Esophagus squamous epithelium (tissue), 5 donors: ENCODE measurements around the gene CACNB4. TPM values are rescaled to one million over a fixed set of nuclear protein-coding genes. Genes with fewer than 3 reads are reported as not detected.

Source experiments
- DNase-seq: peaks from one replicate; lab custom pipeline; 2025; lab: John Stamatoyannopoulos, UW
- H3K27ac ChIP-seq, 4 donors: fragments of 200-600 bp; sonication (generic); one replicate each; pipeline ENCODE4 v1.5.1; 2016 to 2019; ENCODE audit warnings: mild to moderate bottlenecking in 1 of 4
- H3K27me3 ChIP-seq, 4 donors: fragments of 200-600 bp; sonication (generic); 1 replicate in 3 of 4; 2 replicates in 1 of 4; pipeline versions ENCODE4 v1.5.1 to v1.6.0; 2017 to 2021; ENCODE audit warnings: antibody characterized with exemption in 1 of 4
- H3K36me3 ChIP-seq, 3 donors: fragments of 200-600 bp; sonication (generic); one replicate each; pipeline ENCODE4 v1.5.1; 2016 to 2019
- H3K4me1 ChIP-seq, 3 donors: fragments of 200-600 bp; sonication (generic); one replicate each; pipeline ENCODE4 v1.5.1; 2017 to 2019
- H3K4me3 ChIP-seq, 4 donors: fragments of 200-600 bp; sonication (generic); 1 replicate in 3 of 4; 2 replicates in 1 of 4; pipeline ENCODE4 v1.5.1; 2016 to 2019; ENCODE audit warnings: mild to moderate bottlenecking in 2 of 4, moderate library complexity in 1 of 4
- H3K9me3 ChIP-seq, 3 donors: fragments of 200-600 bp; sonication (generic); one replicate each; pipeline ENCODE4 v1.5.1; 2016 to 2019
- POLR2A ChIP-seq, 4 donors: fragments of 450-650 bp; IDR thresholded peaks; one replicate each; pipeline ENCODE4 v1.6.1; 2017; ENCODE audit warnings: antibody characterized with exemption in 4 of 4, mild to moderate bottlenecking in 4 of 4, moderate library complexity in 3 of 4
- WGBS, 2 donors: methylation state at CpG; one replicate each; pipeline ENCODE4 v1.1.5; 2018; 5-methylcytosine and 5-hydroxymethylcytosine counted together
- intact Hi-C: fragments of 100-400 bp; cut with DNase I; formaldehyde crosslinking; loops from one replicate; pipeline ENCODE4 v1.15.0; 2022
- total RNA-seq, 4 donors: library from RNA; depleted of rRNA; stranded (reverse); fragments of >200 nt; gene quantifications; one replicate each; pipeline ENCODE4 v1.1.0, GENCODE V29; 2016
- TF ChIP-seq, protein P1 (sequence below), 6 experiments: fragments of 450-650 bp in 4 of 6; fragments of 200-600 bp in 2 of 6; sonication (generic) in 2 of 6; IDR thresholded peaks; one replicate each; pipeline ENCODE4 v1.5.1; 2016 to 2019; ENCODE audit warnings: antibody characterized with exemption in 6 of 6, mild to moderate bottlenecking in 4 of 6, moderate library complexity in 4 of 6
- donor health status: DM: yes; HTN: yes; CAD: no.

Gene CACNB4
- total RNA-seq, 4 donors from 2014 or later, result 6.1 to 11.1 (median 7.2) TPM

DNA sequence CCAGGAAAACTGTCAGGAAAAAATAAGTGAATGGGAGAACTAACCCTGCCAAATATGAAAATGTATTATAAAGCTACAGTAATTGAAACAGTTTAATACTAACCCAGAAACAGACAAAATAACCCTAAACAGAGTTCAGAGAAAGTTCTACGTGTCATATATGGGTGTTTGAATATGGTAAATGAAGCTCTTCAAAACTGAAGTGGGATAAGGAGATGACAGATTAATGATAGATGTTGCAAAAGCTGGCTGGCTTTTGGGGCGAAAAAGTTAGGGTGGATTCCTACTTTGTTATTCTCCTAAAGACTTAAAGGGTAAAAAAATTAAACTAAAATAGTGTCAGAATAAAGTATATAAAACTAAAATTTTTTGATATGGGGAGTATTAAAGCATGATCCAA lies 168.8 kb downstream of the CACNB4 start:
- 67 to 76% methylated on average over 2 of the region's 2 CpGs for WGBS, 2 donors
- DNase-seq, result no peak
- Histone ChIP-seq H3K36me3 (no peaks in the 10 kb centered on the region), H3K27me3 (no peaks in the 10 kb centered on the region), H3K9me3 (no peaks in the 10 kb centered on the region), H3K4me1 (peaks cover 0 to 44% (median 7%) of the 10 kb centered on the region in 3 donors), H3K4me3 (no peak overlapping the region), H3K27ac (no peak overlapping the region)
- no peak for TF ChIP-seq POLR2A (IDR thresholded peaks at IDR 0.05)
- intact Hi-C loops, result no loop called here

DNA sequence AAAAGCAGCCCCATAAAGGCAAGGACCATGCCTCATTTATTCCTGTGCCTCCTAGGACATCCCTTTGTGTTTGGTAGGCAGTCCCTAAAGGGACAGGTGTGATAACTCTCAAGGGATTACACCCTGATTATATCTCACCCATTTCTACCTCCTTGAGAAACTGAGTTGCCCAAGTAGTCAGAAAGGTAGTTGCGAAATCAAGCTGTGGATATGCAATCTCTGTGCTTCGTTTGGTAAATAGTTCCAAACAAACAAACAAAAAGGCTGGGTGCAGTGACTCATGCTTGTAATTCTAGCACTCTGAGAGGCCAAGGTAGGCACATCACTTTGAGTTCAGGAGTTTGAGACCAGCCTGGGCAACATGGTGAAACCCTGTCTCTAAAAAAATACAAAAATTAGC lies 170.5 kb downstream of the CACNB4 start:
- H3K4me1 ChIP-seq, result peaks cover 0 to 49% (median 10%) of the 10 kb centered on the region in 3 donors
- H3K9me3 ChIP-seq, result no peaks in the 10 kb centered on the region
- H3K27me3 ChIP-seq, result no peaks in the 10 kb centered on the region
- no peak overlapping the region for H3K4me3 ChIP-seq
- WGBS, 2 donors, result 30 to 52% methylated on average over 2 of the region's 2 CpGs
- peak overlapping the region; percentile 18 to 75 (median 62) for H3K27ac ChIP-seq
- no peak for TF ChIP-seq POLR2A (IDR thresholded peaks at IDR 0.05)
- TF ChIP-seq, protein P1, sequence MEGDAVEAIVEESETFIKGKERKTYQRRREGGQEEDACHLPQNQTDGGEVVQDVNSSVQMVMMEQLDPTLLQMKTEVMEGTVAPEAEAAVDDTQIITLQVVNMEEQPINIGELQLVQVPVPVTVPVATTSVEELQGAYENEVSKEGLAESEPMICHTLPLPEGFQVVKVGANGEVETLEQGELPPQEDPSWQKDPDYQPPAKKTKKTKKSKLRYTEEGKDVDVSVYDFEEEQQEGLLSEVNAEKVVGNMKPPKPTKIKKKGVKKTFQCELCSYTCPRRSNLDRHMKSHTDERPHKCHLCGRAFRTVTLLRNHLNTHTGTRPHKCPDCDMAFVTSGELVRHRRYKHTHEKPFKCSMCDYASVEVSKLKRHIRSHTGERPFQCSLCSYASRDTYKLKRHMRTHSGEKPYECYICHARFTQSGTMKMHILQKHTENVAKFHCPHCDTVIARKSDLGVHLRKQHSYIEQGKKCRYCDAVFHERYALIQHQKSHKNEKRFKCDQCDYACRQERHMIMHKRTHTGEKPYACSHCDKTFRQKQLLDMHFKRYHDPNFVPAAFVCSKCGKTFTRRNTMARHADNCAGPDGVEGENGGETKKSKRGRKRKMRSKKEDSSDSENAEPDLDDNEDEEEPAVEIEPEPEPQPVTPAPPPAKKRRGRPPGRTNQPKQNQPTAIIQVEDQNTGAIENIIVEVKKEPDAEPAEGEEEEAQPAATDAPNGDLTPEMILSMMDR (IDR thresholded peaks at IDR 0.05), result no peak
- no peaks in the 10 kb centered on the region for H3K36me3 ChIP-seq
- intact Hi-C loops, result no loop called here
- no peak for DNase-seq

- no peaks in the 10 kb centered on the region for H3K9me3 ChIP-seq
- TF ChIP-seq, protein P1 (IDR thresholded peaks at IDR 0.05), result no peak
- TF ChIP-seq POLR2A (IDR thresholded peaks at IDR 0.05), result no peak
- no peak overlapping the region for H3K4me3 ChIP-seq
- no peaks in the 10 kb centered on the region for H3K27me3 ChIP-seq
- WGBS, 2 donors, result 45 to 55% methylated on average over 7 of the region's 7 CpGs
- intact Hi-C loops, result no loop called here
- H3K27ac ChIP-seq, result peak overlapping the region; percentile 18 to 75 (median 62)
- no peaks in the 10 kb centered on the region for H3K36me3 ChIP-seq
- no peak for DNase-seq
- H3K4me1 ChIP-seq, result peaks cover 0 to 56% (median 17%) of the 10 kb centered on the region in 3 donors
Measured at GRCh38 chr2:151927501-151928221, 171.2 kb downstream of the CACNB4 start.

DNA sequence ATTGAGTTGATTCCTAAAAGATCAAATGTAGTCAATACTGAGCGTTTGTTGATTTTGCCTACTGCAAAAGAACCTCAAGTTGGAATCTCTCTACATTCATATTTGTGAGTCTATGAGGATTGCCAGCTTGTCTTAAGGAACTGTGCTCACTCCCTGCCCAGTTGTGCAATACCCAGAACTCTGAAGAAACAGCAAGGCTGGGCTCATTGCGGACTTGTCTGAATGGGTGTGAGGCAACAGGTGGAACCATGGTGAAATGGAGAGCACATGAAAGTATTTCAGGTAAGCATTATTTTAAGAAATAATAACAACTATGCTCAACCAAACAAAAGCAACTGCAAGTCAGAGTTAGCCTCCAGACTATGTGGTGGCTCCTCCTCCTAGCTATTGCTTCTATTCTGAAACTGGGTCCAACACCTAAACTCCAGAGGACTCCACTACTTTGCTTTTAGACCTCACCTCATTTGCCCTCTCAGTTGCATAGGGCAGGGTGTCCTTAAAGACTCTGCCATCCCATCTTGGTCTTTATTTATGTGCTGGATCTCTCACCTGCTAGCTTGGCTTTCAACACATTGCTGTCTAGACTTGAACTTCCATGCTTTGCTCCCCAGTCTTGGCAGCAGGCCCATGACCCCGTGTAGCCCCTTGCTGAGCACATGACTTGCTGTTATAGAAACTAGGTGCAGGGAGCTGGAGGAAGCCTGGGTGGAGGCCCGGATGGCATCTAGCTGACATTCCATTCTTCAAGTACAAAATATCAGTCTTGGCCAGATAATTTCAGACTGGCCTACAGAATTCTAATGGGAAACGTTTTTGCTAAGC lies 175.8 kb downstream of the CACNB4 start:
- TF ChIP-seq, protein P1 (IDR thresholded peaks at IDR 0.05), result no peak
- no peak for TF ChIP-seq POLR2A (IDR thresholded peaks at IDR 0.05)
- intact Hi-C loops, result no loop called here
- Histone ChIP-seq H3K27me3 (no peaks in the 10 kb centered on the region), H3K4me1 (peaks cover 4 to 56% (median 19%) of the 10 kb centered on the region in 3 donors), H3K9me3 (no peaks in the 10 kb centered on the region), H3K36me3 (no peaks in the 10 kb centered on the region), H3K4me3 (no peak overlapping the region), H3K27ac (peak overlapping the region; percentile 64 to 77 (median 70))
- WGBS, 2 donors, result 14% methylated on average over 5 of the region's 5 CpGs
- DNase-seq, result peak; percentile 7

DNA sequence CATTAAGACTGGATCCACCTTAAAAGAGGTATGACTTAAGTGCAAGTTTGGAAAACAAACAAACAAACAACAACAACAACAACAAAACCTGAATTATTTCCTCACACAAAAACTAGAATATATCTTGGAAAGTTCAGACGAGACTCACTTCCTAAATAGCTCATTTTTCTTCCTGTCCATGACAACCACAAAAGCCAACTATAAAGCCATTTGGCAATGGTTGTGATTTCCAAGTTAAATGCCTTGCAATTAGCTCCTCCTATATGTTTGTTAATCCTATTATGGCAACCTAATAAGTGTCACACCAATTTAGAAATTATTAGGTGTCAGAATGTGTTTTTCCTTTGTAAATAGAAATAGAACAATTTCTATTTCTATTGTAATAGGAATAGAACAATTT lies 179.1 kb downstream of the CACNB4 start:
- TF ChIP-seq POLR2A (IDR thresholded peaks at IDR 0.05), result no peak
- TF ChIP-seq, protein P1 (IDR thresholded peaks at IDR 0.05), result no peak
- H3K9me3 ChIP-seq, result no peaks in the 10 kb centered on the region
- DNase-seq, result no peak
- peaks cover 12 to 68% (median 26%) of the 10 kb centered on the region in 3 donors for H3K4me1 ChIP-seq
- H3K27me3 ChIP-seq, result no peaks in the 10 kb centered on the region
- no peak overlapping the region for H3K27ac ChIP-seq
- no peak overlapping the region for H3K4me3 ChIP-seq
- intact Hi-C loops, result no loop called here
- 4 to 14% methylated on average over 1 of the region's 1 CpG for WGBS, 2 donors
- no peaks in the 10 kb centered on the region for H3K36me3 ChIP-seq
